Measurements from ENCODE around the gene RBPJ.

The RBPJ gene

DNA sequence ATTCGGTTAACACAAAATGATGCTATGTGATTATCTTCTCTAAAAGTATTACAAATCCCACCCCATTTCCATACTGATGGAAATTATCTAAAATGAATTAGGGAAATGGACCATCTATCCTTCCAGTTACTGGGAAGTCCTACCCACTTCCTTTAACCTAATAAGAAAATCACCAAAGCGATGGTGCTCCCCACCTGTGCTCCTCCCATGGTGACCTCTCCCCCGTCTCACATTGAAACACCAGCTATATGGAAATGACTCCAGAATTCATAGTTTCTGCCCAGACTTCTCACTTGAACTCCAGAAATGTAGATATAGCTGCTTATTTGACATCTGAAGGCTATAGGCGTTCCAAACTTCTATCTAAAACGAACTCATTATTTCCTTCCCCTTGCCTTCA lies 121.0 kb downstream of the RBPJ start:
- no peak overlapping the region for H4K5ac ChIP-seq (ENCODE audit: low read length)
- DNase-seq, result no peak
- H3K79me2 ChIP-seq (ENCODE audit: control insufficient read depth, insufficient read depth, low read length), result no peaks in the 10 kb centered on the region
- no peak overlapping the region for H2AK5ac ChIP-seq (ENCODE audit: low read length)
- no peak overlapping the region for H3K23ac ChIP-seq (ENCODE audit: low read length)
- no peaks in the 10 kb centered on the region for H3K4me1 ChIP-seq (ENCODE audit: control insufficient read depth, low read depth, low read length)
- H3K79me1 ChIP-seq (ENCODE audit: low read length), result no peaks in the 10 kb centered on the region
- no peak overlapping the region for H2BK5ac ChIP-seq (ENCODE audit: low read length)
- H3K27me3 ChIP-seq (ENCODE audit: insufficient read depth, low read length, poor library complexity), result no peaks in the 10 kb centered on the region
- H3K9ac ChIP-seq (ENCODE audit: low read length), result no peak overlapping the region
- H3K56ac ChIP-seq (ENCODE audit: low read length), result no peak overlapping the region
- H2BK120ac ChIP-seq (ENCODE audit: low read depth, low read length), result no peak overlapping the region
- H3K36me3 ChIP-seq (ENCODE audit: control insufficient read depth, insufficient read depth, low read length), result no peaks in the 10 kb centered on the region
- WGBS (ENCODE audit: extremely low coverage, insufficient coverage, low lambda C conversion rate), result 100% methylated on average over 2 of the region's 5 CpGs
- H3K4ac ChIP-seq (ENCODE audit: low read depth, low read length), result no peak overlapping the region
- no peak overlapping the region for H3K4me3 ChIP-seq (ENCODE audit: low read length)
- no peak overlapping the region for H4K8ac ChIP-seq (ENCODE audit: low read depth, low read length)
- H3K18ac ChIP-seq (ENCODE audit: low read length), result no peak overlapping the region
- no peak overlapping the region for H3K4me2 ChIP-seq (ENCODE audit: low read length)
- H3K27ac ChIP-seq (ENCODE audit: low read depth, low read length), result no peak overlapping the region
- no peak overlapping the region for H2BK15ac ChIP-seq (replicated peaks; ENCODE audit: low read depth)

DNA sequence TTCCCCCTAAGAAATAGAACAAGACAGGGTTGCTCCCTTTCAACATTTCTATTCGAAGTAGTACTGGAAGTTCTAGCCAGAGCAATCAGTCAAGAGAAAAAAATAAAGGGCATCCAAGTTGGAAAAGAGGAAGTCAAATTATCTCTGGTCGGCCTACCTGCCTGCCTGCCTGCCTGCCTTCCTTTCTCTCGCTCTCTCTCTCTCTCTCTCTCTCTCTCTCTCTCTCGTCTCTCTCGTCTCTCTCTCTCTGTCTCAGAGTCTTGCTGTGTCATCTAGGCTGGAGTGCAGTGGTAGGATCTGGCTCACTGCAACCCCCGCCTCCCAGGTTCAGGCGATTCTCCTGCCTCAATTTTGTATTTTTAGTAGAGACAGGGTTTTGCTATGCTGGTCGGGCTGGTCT lies 126.6 kb downstream of the RBPJ start:
- no peaks in the 10 kb centered on the region for H3K36me3 ChIP-seq (ENCODE audit: control insufficient read depth, insufficient read depth, low read length)
- no peak overlapping the region for H2BK5ac ChIP-seq (ENCODE audit: low read length)
- H3K4me2 ChIP-seq (ENCODE audit: low read length), result no peak overlapping the region
- no CpG with 5 or more reads among the region's 8 CpGs for WGBS (ENCODE audit: extremely low coverage, insufficient coverage, low lambda C conversion rate)
- no peaks in the 10 kb centered on the region for H3K79me1 ChIP-seq (ENCODE audit: low read length)
- H3K9ac ChIP-seq (ENCODE audit: low read length), result no peak overlapping the region
- no peak overlapping the region for H4K8ac ChIP-seq (ENCODE audit: low read depth, low read length)
- no peak overlapping the region for H2BK120ac ChIP-seq (ENCODE audit: low read depth, low read length)
- H4K5ac ChIP-seq (ENCODE audit: low read length), result no peak overlapping the region
- H3K79me2 ChIP-seq (ENCODE audit: control insufficient read depth, insufficient read depth, low read length), result no peaks in the 10 kb centered on the region
- no peak overlapping the region for H3K4ac ChIP-seq (ENCODE audit: low read depth, low read length)
- H3K27me3 ChIP-seq (ENCODE audit: insufficient read depth, low read length, poor library complexity), result no peaks in the 10 kb centered on the region
- no peak overlapping the region for H3K23ac ChIP-seq (ENCODE audit: low read length)
- no peak overlapping the region for H2AK5ac ChIP-seq (ENCODE audit: low read length)
- no peak for DNase-seq
- no peak overlapping the region for H3K4me3 ChIP-seq (ENCODE audit: low read length)
- no peak overlapping the region for H3K56ac ChIP-seq (ENCODE audit: low read length)
- no peak overlapping the region for H3K18ac ChIP-seq (ENCODE audit: low read length)
- no peak overlapping the region for H3K27ac ChIP-seq (ENCODE audit: low read depth, low read length)
- H2BK15ac ChIP-seq (replicated peaks; ENCODE audit: low read depth), result no peak overlapping the region
- no peaks in the 10 kb centered on the region for H3K4me1 ChIP-seq (ENCODE audit: control insufficient read depth, low read depth, low read length)

DNA sequence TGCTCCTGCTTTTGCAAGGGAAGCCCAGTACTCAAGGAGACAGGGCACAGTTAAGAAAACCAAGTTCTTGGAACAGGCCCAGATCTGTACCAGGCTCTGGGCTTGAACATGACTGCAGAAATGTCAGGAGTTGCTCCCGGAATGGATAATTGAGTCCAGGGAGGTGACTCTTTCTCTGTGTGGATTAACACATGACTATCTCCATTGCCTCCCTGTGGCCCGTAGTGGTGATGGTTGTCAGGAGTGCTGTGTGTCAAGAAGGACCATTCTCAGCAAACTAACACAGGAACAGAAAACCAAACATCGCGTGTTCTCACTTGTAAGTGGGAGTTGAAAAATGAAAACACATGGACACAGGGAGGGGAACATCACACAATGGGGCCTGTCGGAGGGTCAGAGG lies 129.6 kb downstream of the RBPJ start:
- no peak overlapping the region for H3K27ac ChIP-seq (ENCODE audit: low read depth, low read length)

DNA sequence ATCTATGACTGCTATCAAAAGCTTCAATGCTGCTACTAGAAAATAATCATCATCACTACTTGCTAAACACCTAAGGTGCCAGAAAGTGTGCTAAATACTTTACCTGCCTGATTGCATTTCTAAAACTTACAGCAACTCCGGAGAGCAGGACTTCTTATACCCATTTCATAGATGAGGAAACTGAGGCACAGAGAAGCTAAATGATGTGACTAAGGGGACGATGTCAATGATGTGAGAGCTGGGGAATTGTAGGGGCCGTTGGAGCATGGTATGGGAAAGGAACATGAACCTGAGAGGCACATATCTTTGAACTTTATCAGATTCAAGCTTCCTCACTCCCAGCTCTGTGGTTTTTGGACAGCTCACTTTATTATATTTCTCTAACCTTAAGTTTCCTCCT lies 130.8 kb downstream of the RBPJ start:
- Histone ChIP-seq H3K4ac (ENCODE audit: low read depth, low read length) (no peak overlapping the region), H3K56ac (ENCODE audit: low read length) (no peak overlapping the region)

More for the DNA sequence above, 129.6 kb downstream of the RBPJ start:
- Histone ChIP-seq H3K9ac (ENCODE audit: low read length) (no peak overlapping the region), H2BK15ac (replicated peaks; ENCODE audit: low read depth) (no peak overlapping the region), H3K4ac (ENCODE audit: low read depth, low read length) (no peak overlapping the region), H3K79me2 (ENCODE audit: control insufficient read depth, insufficient read depth, low read length) (no peaks in the 10 kb centered on the region), H4K8ac (ENCODE audit: low read depth, low read length) (no peak overlapping the region), H3K18ac (ENCODE audit: low read length) (no peak overlapping the region), H3K23ac (ENCODE audit: low read length) (no peak overlapping the region), H2BK5ac (ENCODE audit: low read length) (no peak overlapping the region), H2BK120ac (ENCODE audit: low read depth, low read length) (no peak overlapping the region), H3K36me3 (ENCODE audit: control insufficient read depth, insufficient read depth, low read length) (no peaks in the 10 kb centered on the region), H3K4me2 (ENCODE audit: low read length) (no peak overlapping the region), H3K4me3 (ENCODE audit: low read length) (no peak overlapping the region), H2AK5ac (ENCODE audit: low read length) (no peak overlapping the region), H3K4me1 (ENCODE audit: control insufficient read depth, low read depth, low read length) (peaks cover 3% of the 10 kb centered on the region), H3K27me3 (ENCODE audit: insufficient read depth, low read length, poor library complexity) (no peaks in the 10 kb centered on the region), H4K5ac (ENCODE audit: low read length) (no peak overlapping the region), H3K79me1 (ENCODE audit: low read length) (no peaks in the 10 kb centered on the region), H3K56ac (ENCODE audit: low read length) (no peak overlapping the region)
- DNase-seq, result no peak
- no CpG with 5 or more reads among the region's 5 CpGs for WGBS (ENCODE audit: extremely low coverage, insufficient coverage, low lambda C conversion rate)

DNA sequence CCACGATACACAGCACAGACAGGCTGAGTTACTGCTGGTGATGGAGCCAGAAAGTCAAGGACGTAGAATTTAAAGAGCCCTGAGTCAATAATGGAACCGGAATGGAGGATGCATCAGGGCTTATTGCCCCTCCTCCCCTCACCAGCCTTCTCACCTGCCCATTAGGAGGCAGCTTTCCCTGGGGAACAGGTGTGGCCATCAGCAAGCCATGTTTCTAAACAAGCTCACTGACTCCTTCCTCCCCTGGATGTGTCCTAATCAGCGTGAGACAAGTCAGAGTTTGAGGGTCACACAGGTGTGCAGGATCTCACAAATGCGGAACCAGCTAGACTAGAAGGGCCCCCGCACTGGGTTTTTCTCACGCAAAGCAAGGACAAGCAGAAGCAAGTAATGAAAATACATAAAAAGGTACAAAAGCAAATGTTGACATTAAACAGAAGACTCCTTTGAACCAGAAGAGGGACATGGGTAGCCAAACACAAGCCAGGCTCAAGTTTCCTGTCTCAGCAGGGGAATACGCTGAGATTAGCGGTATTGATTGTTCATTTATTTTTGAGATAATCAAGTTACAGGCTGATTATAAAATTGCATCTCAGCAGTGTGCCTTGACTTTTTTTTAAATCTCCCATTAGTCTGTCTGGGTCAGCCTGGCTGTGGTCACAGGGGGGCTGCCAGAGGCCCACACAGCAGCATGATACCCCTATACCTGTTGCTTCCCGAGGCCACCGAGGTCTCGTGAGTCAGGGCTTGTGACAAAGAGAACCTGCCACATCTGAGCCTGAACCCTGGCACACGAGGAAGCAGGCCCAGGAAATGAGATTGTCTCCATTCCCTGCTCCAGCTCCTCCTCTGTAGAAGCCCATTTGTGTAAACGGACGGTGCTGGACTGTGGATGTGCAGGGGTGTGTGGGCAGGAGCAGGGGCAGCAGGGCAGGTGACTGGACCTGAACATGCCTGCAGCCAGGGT lies 132.0 kb downstream of the RBPJ start:
- no peak overlapping the region for H2BK15ac ChIP-seq (replicated peaks; ENCODE audit: low read depth)
- no peaks in the 10 kb centered on the region for H3K79me1 ChIP-seq (ENCODE audit: low read length)
- no peak overlapping the region for H3K27ac ChIP-seq (ENCODE audit: low read depth, low read length)
- no peak overlapping the region for H3K4me2 ChIP-seq (ENCODE audit: low read length)
- no peaks in the 10 kb centered on the region for H3K36me3 ChIP-seq (ENCODE audit: control insufficient read depth, insufficient read depth, low read length)
- DNase-seq, result peak; percentile 17
- H3K56ac ChIP-seq (ENCODE audit: low read length), result peak overlapping the region; percentile 39
- no peak overlapping the region for H4K8ac ChIP-seq (ENCODE audit: low read depth, low read length)
- no peak overlapping the region for H3K18ac ChIP-seq (ENCODE audit: low read length)
- H2BK120ac ChIP-seq (ENCODE audit: low read depth, low read length), result no peak overlapping the region
- no peak overlapping the region for H2BK5ac ChIP-seq (ENCODE audit: low read length)
- no peak overlapping the region for H2AK5ac ChIP-seq (ENCODE audit: low read length)
- H3K23ac ChIP-seq (ENCODE audit: low read length), result no peak overlapping the region
- H4K5ac ChIP-seq (ENCODE audit: low read length), result no peak overlapping the region
- no peak overlapping the region for H3K4me3 ChIP-seq (ENCODE audit: low read length)
- H3K9ac ChIP-seq (ENCODE audit: low read length), result no peak overlapping the region
- H3K4me1 ChIP-seq (ENCODE audit: control insufficient read depth, low read depth, low read length), result peaks cover 3% of the 10 kb centered on the region
- no peaks in the 10 kb centered on the region for H3K79me2 ChIP-seq (ENCODE audit: control insufficient read depth, insufficient read depth, low read length)
- no CpG with 5 or more reads among the region's 15 CpGs for WGBS (ENCODE audit: extremely low coverage, insufficient coverage, low lambda C conversion rate)
- no peaks in the 10 kb centered on the region for H3K27me3 ChIP-seq (ENCODE audit: insufficient read depth, low read length, poor library complexity)
- H3K4ac ChIP-seq (ENCODE audit: low read depth, low read length), result no peak overlapping the region

More for the DNA sequence above, 130.8 kb downstream of the RBPJ start:
- Histone ChIP-seq H3K23ac (ENCODE audit: low read length) (no peak overlapping the region), H3K9ac (ENCODE audit: low read length) (no peak overlapping the region), H3K27ac (ENCODE audit: low read depth, low read length) (no peak overlapping the region), H3K79me1 (ENCODE audit: low read length) (no peaks in the 10 kb centered on the region), H3K4me1 (ENCODE audit: control insufficient read depth, low read depth, low read length) (peaks cover 3% of the 10 kb centered on the region), H4K8ac (ENCODE audit: low read depth, low read length) (no peak overlapping the region), H3K4me2 (ENCODE audit: low read length) (no peak overlapping the region), H3K27me3 (ENCODE audit: insufficient read depth, low read length, poor library complexity) (no peaks in the 10 kb centered on the region), H3K79me2 (ENCODE audit: control insufficient read depth, insufficient read depth, low read length) (no peaks in the 10 kb centered on the region), H3K36me3 (ENCODE audit: control insufficient read depth, insufficient read depth, low read length) (no peaks in the 10 kb centered on the region), H2BK5ac (ENCODE audit: low read length) (no peak overlapping the region), H3K18ac (ENCODE audit: low read length) (no peak overlapping the region), H2BK120ac (ENCODE audit: low read depth, low read length) (no peak overlapping the region), H2BK15ac (replicated peaks; ENCODE audit: low read depth) (no peak overlapping the region), H4K5ac (ENCODE audit: low read length) (no peak overlapping the region), H3K4me3 (ENCODE audit: low read length) (no peak overlapping the region), H2AK5ac (ENCODE audit: low read length) (no peak overlapping the region)
- no CpG with 5 or more reads among the region's 3 CpGs for WGBS (ENCODE audit: extremely low coverage, insufficient coverage, low lambda C conversion rate)
- no peak for DNase-seq
